GM19328 (cell line): ENCODE data around the gene FCHSD2.
"Not testable (repeated sequence)": the region's sequence is repeated elsewhere in the genome, so short reads cannot be mapped to it uniquely, and the experiment has no call there.

ENCODE experiments used
- ATAC-seq: cut with Tn5 transposase; IDR thresholded peaks from one replicate; pipeline ENCODE4 v1.9.1; 2021; ENCODE audit warnings: mild to moderate bottlenecking, moderate library complexity; ENCODE audit not compliant: unreplicated experiment

FCHSD2 gene

DNA sequence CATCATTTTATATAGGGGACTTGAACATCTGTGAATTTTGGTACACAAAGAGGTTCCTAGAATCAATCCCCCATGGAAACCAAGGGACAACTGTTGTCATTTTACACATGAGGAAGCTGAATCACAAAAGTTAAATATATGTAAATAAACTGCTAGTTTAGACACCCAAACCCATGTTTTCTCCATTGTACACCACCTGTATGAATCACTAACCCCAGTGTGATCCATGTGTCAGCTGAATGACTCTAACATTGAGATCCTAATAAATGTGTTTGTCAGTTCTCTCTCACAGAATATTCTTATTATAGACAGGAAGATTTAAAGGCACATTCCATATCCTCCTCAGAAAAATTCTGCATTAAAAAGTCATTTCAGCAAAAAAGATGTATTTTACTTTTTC lies 244.6 kb downstream of the FCHSD2 start:
- ATAC-seq = no peak

DNA sequence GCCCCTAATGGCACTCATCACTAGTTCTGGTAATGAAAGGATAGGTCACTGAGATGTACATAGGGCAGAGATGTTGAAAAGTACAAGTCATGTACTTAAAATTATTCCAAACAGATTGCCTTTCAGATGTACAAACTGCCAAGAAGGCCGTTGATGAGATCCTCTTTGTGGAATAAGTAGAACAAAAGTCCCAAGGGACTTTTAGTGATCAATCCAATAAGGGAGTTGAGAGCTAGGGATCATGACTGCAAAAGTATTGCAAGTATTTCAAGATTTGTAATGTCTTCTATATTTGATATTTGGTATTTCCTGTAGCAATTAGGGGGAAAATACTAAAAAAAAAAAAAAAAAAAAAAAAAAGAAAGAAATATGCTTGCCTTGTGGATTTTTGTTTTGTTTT lies 245.7 kb downstream of the FCHSD2 start:
- ATAC-seq = no peak

DNA sequence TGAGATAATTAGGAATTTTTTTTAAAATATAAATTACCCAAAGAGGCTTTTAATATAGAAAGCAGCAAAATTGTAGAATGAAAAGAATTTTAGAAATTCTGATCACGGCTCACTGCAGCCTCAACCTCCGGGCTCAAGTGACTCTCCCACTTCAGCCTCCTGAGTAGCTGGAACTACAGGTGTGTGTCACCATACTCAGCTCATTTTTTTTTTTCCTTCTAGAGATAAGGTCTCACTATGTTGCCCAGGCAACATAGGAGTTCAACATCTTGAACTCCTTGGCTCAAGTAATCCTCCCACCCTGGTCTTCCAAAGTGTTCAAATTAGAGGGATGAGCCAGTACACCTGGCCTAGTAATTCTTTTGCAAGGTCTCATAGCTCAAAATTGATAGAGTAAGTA lies 251.2 kb downstream of the FCHSD2 start:
- ATAC-seq = no peak

DNA sequence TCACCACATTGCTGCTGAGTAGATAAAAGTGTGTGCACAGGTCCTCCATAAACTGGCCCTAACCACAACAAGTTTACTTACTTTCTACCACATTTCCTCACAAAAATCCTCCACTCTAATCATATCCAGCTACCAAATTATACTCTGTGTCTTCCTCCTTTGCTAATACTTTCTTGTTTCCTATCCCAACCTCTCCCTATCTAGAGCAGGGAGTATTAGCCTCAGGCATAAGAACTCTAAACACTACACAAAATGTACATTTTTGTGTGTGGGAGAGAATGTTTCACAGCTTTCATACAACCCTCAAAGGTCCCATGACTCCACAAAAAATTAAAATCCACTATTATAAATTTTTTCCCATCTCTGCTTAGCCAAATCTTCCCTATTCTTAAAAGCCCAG lies 255.5 kb downstream of the FCHSD2 start:
- ATAC-seq = no peak

DNA sequence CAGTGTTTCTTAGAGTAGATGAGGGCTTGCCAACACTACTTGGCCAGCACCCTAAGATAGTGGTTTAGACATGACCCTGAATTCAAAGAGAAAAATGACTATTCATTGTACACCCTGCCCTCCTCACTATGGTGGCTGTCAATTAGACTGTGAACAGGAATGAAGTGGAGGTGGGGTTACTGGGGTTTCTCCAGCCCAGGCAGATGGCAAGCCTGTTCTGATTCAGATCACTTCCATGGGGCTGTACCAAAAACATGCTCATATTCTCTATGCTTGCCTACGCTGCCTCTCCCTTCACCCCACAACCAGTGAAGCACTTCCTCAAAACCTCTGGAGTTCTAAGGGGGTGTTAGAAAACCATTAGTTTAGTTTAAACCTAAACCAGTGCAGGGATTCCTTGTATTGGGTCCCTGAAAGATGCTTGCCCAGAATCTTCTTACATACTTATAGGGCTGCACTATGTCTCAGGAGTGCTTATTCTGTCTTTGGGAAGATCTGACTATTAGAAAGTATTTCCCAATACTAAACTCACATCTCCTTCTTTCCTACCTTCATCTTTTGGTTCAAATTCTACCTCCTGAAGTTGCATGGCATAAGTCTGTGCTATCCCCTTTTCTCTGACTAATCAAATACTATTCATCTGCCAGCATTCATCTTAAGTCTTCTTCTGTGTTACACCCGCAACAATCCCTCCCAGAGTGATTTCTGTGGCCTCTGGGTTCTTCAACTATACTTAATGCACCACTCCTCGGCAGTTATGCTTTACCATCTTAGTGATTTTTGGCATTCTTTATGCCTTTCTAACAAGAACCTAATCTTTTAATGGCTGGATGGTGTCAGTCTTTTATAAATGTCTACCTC lies 256.1 kb downstream of the FCHSD2 start:
- no peak for ATAC-seq

DNA sequence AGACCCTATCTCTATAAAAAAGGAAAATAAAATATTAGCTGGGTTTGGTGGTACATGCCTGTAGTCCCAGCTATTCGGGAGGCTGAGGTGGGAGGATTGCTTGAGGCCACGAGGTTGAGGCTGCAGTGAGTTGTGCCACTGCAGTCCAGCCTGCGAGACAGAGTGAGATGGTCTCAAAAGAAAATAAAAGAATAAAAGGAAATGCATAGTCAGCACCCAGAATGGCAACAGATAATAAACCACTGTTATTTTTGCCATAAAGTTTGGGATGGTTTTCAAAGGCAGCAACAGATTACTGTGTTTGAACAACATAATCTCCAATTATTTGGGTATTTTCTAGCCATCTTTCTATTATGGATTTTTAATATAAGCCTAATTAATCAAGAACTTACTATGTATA lies 266.0 kb downstream of the FCHSD2 start:
- no peak for ATAC-seq

DNA sequence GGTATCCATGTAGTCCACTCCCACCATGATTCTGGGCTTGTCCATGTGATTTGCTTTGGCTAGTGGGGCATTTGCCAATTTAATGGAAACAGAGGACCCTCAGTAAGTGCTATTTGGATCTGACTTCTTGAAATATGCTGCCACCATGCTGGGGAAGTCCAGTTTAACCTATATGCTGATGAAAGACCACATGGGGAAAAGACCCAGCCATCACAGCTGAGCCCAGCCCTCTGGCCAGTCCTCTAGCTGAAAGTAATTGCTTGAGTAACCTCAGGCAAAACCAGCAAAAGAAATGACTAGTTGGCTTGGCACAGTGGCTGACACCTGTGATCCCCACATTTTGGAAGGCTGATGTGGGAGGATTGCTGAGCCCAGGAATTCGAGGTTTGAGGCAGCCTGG lies 266.4 kb downstream of the FCHSD2 start:
- ATAC-seq = no peak

DNA sequence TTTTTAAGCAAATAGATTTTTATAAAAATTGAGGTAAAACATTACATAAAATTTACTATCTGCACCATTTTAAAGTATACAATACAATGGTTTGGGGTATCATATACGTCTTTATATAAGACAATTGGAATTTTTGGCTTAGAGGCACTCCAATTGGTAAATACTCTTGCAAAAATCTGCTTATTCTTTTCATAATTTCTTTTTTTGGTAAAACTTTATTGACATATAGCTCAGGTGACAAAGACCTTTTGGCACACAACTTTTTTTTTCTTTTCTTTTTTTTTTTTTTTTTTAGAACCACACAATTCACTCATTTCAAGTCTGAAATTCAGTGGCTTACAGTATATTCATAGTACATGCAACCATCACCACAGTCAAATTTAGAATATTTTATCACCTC lies 270.1 kb downstream of the FCHSD2 start:
- ATAC-seq = no peak

DNA sequence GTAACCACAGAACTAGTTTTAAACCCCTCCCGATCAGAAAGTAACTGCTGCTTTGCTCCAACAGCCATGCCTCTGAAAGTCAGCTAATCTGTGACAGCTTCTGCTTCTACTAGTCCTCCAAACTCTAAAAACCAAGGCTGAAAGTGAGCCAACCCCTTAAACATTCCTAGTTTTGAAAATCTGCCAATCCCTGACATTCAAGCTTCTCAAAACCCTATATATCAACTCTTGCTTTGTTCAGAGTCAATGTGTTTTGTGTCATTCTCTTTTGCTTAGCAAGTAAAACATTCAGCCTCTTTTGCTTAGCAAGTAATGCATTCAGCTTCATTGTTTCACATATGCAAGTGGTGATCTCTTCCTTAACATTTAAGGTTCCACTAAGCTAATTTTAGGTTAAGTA lies 271.0 kb downstream of the FCHSD2 start:
- no peak for ATAC-seq

DNA sequence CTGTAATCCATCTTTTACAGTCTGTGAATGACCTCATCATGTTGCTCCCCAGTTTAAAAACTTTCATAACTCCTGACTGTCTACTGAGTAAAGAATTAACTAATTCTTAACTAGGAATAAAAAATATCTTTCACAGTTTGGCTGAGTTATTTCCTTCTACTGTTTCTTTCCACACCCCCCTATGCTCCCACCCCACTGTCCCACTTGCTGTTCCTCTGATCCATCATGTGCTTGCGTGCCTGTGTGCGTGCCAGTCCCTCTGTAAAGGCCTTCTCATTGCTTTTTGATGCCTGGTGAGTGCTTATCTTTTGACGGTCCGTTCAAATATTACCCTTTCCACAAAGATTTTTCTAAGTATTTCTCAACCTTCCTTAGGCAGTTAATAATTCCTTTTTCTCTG lies 272.3 kb downstream of the FCHSD2 start:
- ATAC-seq = no peak

DNA sequence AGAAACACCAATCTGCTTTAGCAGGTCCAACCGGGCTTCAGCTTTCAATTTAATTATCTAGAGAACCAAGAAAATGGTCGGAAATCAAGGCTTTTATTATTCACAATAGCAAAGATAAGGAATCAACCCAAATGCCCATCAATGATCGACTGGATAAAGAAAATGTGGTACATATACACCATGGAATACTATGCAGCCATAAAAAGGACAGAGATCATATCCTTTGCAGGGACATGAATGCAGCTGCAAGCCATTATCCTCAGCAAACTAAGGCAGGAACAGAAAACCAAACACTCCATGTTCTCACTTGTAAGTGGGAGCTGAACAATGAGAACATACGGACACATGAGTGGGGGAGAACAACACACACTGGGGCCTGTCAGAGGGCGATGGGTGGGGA lies 274.1 kb downstream of the FCHSD2 start:
- no peak for ATAC-seq

DNA sequence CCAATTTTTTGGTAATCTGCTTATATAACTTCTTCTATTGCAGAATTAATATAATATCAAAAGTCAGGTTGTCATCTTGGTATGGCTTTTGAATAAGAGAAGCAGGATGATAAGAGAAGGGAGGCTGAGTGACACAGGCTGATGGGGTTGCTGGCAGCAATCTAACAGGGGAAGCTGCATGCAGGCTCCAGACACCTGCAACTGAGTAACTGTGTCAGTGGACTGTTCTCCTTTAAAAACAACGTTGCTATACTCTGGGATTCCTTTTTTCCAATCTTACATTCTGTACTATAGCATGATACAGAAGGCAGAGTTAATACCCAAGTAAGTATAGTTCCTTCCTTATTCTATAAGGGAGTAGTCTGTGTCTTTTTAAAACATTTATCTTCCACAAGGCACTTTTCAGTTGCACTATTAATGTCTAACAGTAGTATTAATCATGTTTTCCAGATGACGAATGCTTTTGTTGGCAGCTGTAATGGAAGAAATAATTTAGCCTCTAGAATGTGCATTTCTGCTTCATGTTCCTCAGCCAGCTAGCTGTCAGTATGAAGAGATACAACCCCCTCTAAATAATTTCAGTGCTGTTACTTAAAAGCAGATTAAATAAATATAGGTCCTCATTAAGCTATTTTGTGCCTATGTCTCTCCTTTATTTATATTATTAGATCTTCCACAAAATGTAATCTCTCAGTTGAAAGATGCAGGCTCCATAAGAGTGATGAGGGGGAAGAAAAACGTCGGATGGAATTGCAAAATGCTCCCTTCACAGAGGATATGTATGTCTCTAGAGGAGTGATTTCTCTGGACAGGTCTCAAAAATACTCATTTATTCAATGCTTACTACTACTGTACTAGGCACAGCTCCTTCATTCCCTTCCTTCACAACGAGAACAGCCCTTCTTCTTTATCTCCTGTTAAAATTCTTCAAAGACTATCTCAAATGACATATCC lies 277.1 kb downstream of the FCHSD2 start:
- no peak for ATAC-seq

DNA sequence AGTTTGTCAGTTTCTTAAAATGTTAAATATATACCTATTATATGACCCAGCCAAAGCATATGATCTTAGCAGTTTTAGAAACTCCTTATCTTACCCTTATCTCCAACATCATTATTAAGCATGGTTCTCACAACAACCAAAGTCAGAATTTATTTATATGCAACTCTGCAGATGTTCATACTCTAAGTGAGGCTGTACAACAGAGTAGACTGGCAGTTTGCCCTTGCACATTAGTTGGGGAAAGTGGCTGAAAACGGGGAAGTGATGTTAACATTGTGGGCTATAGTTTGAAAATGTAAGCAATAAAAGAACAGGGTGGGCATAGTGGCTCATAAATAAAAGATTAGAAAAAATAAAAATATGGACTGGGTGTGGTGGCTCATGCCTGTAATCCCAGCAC lies 278.2 kb downstream of the FCHSD2 start:
- no peak for ATAC-seq

DNA sequence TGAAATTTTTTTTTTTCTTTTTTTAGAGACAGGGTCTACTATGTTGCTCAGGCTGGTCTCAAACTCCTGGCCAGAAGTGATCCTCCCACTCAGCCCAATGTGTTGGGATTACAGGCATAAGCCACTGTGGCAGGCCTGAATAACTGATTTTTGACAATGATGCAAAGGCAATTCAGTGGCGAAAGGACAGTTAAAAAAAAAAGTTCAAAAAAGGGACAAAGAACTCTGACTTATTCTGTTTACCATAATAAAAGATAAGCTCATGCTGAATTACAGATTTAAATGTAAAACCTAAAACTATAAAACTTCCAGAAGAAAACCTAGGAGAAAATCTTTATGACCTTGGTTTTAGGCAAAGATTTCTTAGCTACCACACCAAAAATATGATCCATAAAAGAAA lies 279.0 kb downstream of the FCHSD2 start:
- ATAC-seq = no peak

DNA sequence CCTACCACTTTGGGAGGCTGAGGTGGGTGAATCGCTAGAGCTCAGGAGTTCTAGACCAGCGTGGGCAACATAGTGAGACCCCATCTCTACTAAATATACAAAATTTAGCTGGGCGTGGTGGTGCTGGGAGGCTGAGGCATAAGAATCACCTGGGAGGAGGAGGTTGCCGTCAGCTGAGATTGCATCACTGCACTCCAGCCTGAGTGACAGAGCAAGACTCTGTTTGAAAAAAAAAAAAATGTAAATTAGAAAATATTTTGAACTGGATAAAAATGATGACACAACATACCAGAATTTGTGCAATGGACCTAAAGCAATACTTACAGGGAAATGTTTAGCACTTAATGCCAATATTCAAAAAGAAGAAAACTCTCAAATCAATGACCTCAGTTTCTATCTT lies 281.5 kb downstream of the FCHSD2 start:
- ATAC-seq = no peak

DNA sequence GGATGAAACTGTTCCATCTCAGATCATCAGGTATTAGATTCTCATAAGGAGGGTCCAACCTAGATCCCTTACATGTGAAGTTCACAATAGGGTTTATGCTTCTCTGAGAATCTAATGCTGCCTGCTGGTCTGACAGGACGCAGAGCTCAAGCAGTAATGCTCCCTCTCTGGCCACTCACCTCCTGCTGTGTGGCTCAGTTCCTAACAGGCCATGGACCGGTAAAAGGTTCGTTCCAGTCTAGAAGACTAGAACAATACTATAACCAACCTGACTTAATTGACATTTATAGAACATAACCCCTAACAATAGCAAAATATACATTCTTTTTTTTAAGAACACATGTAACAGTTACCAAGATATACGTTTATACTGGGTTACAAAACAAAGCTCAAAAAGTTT lies 282.1 kb downstream of the FCHSD2 start:
- ATAC-seq = no peak

DNA sequence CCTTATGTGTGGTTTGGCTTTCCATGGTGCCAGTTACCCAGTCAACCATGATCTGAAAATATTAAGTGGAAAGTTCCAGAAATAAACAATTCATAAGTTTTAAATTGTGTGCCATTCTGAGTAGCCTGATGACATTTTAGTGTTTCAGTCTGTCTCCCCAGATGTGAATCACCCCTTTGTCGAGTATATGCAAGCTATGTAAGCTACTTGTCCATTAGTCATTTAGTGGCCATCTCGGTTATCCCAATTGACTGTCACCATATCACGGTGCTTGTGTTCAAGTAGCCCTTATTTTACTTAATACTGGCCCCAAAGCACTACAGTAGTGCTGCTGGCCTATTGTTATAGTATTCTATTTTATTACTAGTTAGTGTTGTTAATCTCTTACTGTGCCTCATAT lies 283.0 kb downstream of the FCHSD2 start:
- no peak for ATAC-seq

DNA sequence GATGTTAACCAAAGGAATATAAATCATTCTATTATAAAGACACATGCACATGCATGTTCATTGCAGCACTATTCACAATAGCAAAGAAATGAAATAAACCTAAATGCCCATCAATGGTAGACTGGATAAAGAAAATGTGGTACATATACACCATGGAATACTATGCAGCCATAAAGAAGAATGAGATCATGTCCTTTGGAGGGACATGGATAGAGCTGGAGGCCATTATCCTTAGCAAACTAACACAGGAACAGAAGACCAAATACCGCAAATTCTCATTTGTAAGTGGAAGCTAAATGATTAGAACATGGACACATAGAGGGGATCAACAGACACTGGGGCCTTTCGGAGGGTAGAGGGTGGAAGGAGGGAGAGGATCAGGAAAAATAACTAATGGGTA lies 283.9 kb downstream of the FCHSD2 start:
- not testable (repeated sequence) for ATAC-seq

DNA sequence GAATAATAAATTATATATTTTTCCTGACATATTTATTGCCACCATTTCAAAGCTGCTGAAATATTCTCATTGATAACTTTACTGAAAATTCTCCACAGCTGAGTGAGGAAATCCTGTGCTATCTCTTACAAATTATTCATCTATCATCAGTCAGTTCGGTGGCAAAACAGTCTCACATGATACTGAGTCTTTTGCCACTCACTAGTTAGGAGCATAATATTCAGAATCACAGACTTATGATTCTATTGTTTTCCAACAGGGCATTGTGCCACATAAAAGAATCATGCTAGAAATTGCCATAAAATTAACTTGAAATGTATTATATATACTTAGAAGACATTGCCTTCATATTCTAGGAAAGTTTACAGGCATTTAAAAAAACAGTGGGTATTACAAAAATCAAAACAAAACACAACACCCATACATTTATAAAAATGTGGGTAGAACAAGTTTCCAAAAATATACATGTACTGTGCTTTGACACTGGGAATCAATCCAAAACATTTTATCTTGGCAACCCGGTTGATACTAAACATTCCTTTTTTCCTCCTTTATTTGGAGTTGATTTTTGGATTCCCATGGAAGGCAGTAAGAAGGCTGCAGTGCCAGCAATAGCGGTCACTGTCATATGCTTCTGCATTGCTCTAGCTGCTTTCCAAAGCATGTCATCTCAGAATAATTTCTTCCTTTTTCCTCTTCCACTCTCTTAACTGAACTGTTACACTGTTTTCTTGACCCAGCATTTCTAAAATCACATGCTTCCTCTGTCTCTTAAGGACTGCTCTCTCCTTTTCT lies 285.4 kb downstream of the FCHSD2 start:
- no peak for ATAC-seq

DNA sequence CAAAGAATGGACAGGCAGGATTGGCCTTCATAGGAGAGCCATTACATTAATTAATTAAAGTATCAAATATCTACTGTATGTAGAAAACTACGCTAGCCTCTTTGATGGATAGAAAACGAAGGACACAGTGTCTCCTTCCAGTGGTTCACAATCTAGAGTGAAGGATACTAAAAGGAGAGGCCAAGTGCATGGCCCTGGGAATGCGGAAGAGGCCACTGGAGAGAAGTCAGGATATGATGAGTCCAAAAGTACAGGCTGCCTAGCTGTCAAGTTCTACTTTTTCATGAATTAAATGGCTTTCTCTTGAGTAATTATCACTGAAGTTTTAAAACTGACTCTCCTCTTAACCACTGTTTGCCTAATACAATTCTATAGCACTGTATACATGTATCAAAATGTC lies 286.1 kb downstream of the FCHSD2 start:
- ATAC-seq = no peak

DNA sequence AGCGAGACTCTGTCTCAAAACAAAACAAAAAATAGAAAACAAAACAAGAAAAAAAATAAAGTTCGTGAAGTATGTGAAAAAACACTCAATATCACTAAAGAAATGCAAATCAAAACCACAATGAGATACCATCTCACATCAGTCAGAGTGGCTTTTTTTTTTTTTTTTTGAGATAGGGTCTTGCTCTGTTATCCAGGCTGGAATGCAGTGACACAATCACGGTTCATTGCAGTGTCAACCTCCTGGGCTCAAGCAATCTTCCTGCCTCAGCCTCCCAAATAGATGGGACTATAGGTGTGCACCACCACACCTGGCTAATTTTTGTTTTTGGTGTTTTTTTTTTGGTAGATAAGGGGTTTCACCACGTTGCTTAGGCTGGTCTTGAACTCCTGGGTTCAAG lies 290.4 kb downstream of the FCHSD2 start:
- no peak for ATAC-seq
